Dedifferentiated amniotic fluid mesenchymal stem cell (primary cell): ENCODE measurements around the gene LSAMP.

Experiments
- DNase-seq: peaks from one replicate; pipeline ENCODE4 v3.0.0-alpha.2; 2016; ENCODE audit errors: extremely low spot score

Gene LSAMP

GRCh38 chr3:116018646-116019045 is 426.6 kb downstream of the LSAMP start:
- DNase-seq: no peak

GRCh38 chr3:116015931-116016330 is 429.4 kb downstream of the LSAMP start:
- DNase-seq: no peak

DNA sequence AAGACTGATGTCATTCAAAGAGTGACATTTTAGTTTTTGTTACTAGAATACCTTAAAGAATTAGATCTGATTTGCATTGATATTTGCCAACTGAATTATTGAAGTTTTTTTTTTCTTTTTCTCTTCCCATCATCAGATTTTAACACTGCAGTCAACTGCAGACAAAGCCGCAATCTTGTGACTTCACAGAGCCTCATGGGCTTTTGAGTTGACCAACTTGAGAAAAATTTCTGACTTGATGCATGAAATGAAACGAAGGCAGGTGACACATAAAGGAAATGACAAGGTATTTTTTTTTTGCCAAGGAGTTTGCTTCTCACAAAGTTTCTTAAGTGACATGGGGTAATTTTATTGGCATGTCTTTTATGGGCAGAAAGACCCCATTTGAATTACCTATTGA is 438.3 kb downstream of the LSAMP start:
- DNase-seq: no peak

- DNase-seq: peak; percentile 83
Measured at GRCh38 chr3:116005404-116005803, 439.9 kb downstream of the LSAMP start.

DNA sequence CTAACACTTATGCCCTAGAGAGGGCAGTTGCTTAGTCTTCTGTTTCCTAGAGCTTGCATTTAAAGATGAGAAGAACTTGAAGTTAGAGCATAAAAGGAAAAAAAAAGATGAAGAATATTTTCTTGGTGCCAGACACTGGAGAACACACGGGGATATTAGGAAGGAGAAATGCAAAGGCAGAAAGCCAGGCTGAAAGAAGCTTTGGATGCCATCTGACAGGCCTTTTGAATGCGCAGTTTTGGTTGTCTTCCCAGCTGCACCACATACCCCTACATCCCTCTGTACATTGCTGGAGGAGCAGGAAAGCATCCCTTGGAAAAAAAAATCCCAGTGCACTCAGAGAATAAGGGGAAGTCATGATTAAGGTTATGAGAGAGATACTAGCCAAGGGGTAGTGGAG is 443.1 kb downstream of the LSAMP start:
- no peak for DNase-seq

- peak; percentile 16 for DNase-seq
Measured at GRCh38 chr3:116001151-116001621, 444.1 kb downstream of the LSAMP start.

DNA sequence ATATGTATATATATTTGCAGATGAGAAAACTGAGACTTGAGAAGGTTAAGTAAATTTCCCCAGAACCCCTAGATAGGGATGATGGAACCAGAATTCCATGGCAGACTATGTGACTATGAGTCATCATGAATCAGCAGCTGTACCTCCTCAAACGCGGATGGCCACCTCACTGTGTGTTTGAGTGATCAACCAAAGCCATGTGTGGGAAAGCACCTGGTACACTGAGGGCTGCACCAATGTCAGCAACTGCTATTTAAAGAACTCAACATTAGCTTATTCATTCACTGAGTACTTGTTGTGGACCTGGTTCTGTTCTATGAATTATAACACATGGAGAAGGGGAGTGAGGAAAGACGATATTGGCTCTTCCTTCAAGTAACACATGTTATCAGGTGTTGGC is 445.0 kb downstream of the LSAMP start:
- peak; percentile 30 for DNase-seq

DNA sequence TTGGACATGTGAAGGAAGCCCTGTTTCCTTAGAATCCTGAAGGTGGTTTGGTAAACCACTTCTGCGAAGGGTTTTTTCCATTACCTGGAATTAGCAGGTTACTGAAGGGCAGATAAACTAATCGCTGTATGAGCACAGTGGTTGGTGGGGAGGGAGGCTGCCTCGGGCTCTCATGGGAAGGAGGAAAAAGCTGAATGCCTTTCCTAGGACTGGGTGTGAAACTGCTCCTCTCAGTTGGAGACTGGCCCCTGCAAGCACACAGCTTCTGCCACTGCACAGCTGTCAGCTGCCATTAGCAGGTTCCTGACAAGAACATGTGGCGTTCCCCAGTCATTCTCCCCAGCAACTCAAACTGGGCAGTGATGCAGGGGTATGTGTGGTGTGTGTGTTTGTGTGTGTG is 445.7 kb downstream of the LSAMP start:
- no peak for DNase-seq

- DNase-seq: no peak
Measured at GRCh38 chr3:115999001-115999585, 446.2 kb downstream of the LSAMP start.

DNA sequence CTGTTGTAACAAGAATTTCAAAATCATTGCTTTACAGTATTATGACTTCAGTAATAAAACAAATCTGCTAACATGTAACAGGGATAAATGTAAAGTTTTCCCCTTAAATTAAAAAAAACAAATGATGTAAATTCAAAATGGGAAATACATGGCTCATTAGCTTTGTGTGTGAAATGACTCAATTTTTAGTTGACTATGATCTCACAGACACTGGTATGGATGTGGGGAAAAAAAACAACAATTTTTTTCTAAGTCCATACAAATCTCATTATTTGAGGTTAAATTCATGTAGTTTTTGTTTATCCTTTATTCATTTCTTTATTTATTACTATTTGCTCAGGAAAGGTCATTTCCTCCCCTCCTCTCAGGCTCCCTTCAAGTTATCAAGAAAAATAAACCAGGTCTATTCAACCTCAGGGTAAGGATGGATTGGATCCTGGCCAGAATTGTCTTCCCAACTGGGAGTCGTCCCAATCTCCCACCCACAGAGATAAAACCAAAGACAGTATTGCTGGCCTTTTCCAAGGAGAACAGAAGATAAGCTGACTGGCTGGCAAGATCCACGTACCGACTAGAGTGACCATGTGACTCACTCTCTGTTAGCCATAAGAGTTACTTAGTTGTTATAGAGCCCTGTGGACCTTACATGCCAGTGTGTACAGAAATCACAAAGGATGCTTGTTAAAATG is 448.7 kb downstream of the LSAMP start:
- DNase-seq: no peak

GRCh38 chr3:115990669-115991068 is 454.6 kb downstream of the LSAMP start:
- DNase-seq: no peak

GRCh38 chr3:115989684-115990421 is 455.4 kb downstream of the LSAMP start:
- DNase-seq: peak; percentile 48

- no peak for DNase-seq
Measured at GRCh38 chr3:115986555-115987207, 458.6 kb downstream of the LSAMP start.

- DNase-seq: no peak
Measured at GRCh38 chr3:115982629-115983028, 462.7 kb downstream of the LSAMP start.

- no peak for DNase-seq
Measured at GRCh38 chr3:115982108-115982507, 463.2 kb downstream of the LSAMP start.

DNA sequence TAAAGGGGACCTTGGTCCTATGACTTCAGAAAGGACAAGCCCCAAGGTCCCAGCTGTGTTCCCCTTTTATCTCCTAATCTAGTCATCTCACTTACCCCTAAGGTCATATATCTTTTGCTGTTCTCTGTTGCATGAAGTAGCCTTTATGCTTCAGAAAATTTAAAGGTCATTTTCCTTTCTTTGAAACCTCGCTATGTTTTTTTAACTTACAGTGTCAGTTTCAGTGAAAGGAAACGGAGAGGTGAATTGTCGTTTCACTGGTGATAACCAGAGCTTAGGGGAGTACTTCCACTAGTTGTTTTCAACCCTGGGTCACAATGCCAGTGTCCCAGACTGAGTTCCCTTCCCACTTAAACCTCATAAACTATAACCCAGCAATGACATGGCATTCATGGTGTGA is 464.6 kb downstream of the LSAMP start:
- no peak for DNase-seq

- no peak for DNase-seq
Measured at GRCh38 chr3:115977866-115978265, 467.4 kb downstream of the LSAMP start.

DNA sequence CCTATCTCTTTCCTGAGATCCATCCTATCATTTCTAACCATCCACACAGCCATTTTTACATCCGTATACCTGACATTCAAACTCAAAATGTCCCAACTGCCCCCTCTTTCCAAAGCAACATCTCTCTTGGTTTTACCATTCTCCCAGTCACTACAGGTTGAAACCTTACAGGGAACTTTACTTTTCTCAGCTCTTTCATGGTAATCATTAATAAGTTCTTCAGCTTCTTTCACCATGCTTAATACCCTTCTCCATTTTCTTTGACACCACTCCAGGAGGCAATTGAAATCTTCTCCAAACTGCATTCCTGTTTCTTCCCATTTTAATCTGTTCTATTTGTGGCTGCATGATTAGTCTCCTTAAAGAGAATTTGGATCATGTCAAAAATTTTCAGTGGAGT is 469.5 kb downstream of the LSAMP start:
- no peak for DNase-seq

GRCh38 chr3:115975353-115975752 is 469.9 kb downstream of the LSAMP start:
- DNase-seq: peak; percentile 44

GRCh38 chr3:115974940-115975339 is 470.3 kb downstream of the LSAMP start:
- DNase-seq: no peak

DNA sequence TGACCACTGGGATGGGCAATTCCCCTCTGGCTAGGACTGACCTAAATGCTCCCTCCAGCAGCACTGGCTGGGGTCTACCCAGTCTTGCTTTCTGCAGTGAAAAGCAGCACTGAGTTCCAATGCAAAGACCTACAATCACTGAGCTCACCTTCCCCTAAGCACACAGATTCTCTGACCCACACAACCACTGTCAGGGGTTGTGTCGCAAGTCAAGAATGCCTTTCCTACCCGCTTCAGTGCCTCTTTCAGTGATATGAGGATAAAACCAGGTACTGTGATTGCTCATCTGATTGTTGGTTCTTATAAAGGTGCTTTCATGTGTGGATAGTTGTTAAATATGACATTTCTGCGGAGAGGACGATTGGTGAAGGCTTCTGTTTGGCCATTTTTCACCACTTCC is 476.4 kb downstream of the LSAMP start:
- no peak for DNase-seq

DNA sequence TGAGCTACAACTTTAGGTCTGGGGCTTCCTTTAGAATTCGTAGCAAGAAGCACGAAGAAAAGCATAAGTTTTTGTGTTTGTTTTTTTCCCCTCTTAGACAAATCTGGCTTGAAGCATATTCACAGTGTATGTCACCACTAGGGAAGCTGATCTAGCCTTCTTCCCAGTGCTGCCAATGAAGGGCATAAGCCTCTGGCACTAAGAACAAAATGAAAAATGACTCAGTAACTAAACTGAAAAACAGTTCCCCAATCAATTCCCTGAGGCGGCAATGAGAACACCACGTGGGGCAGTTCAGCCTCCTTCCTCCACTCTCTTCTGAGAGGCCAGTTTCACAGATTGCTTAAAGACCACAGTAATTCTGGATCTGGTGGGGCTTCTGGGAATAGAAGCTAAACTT is 483.9 kb downstream of the LSAMP start:
- no peak for DNase-seq
